Activated T-helper 17 cell treated with anti-CD3 and anti-CD28 coated beads, Interleukin-2, amount 50 U/mL, for 72 hours (primary cell): ENCODE measurements around the gene CALHM3. TPM values are rescaled to one million over a fixed set of nuclear protein-coding genes. Genes with fewer than 3 reads are reported as not detected.
"Not testable (repeated sequence)": the region's sequence is repeated elsewhere in the genome, so short reads cannot be mapped to it uniquely, and the experiment has no call there.

Source experiments
- ATAC-seq: fragments of 150-1000 bp; cut with Tn5 transposase; replicated peaks from 2 replicates; pipeline ENCODE4 v1.10.0; 2021; ENCODE audit warnings: mild to moderate bottlenecking, moderate library complexity
- H3K27ac Mint-ChIP-seq: one replicate; pipeline ENCODE4 v1.8.0; 2022; ENCODE audit warnings: mixed read lengths
- H3K27me3 Mint-ChIP-seq: one replicate; pipeline ENCODE4 v1.8.0; 2022; ENCODE audit warnings: mixed read lengths
- H3K36me3 Mint-ChIP-seq: one replicate; pipeline ENCODE4 v1.8.0; 2022; ENCODE audit warnings: low read depth, mild to moderate bottlenecking, mixed read lengths
- H3K4me1 Mint-ChIP-seq: one replicate; pipeline ENCODE4 v1.8.0; 2022; ENCODE audit warnings: mixed read lengths
- H3K4me3 Mint-ChIP-seq: one replicate; pipeline ENCODE4 v1.8.0; 2022; ENCODE audit warnings: mild to moderate bottlenecking, mixed read lengths
- H3K9me3 Mint-ChIP-seq: one replicate; pipeline ENCODE4 v1.8.0; 2022; ENCODE audit warnings: mixed read lengths
- total RNA-seq, 2 donors: library from RNA; stranded (reverse); gene quantifications; one replicate each; pipeline ENCODE4 v1.2.3, GENCODE V29; 2022

Gene CALHM3
- total RNA-seq = not detected

GRCh38 chr10:103479135-103479534 is at the start of gene CALHM3:
Gene CALHM3, minus strand, starts transcription at chr10:103479240. Its CDS starts 208 bp downstream, at chr10:103479032.
- Mint-ChIP-seq H3K9me3 (no peaks in the 10 kb centered on the region), H3K4me1 (peaks cover 6% of the 10 kb centered on the region), H3K4me3 (no peak within 1 kb of the TSS), H3K27ac (no peak within 1 kb of the TSS), H3K36me3 (no peaks in the 10 kb centered on the region), H3K27me3 (no peaks in the 10 kb centered on the region)
- no peak for ATAC-seq

DNA sequence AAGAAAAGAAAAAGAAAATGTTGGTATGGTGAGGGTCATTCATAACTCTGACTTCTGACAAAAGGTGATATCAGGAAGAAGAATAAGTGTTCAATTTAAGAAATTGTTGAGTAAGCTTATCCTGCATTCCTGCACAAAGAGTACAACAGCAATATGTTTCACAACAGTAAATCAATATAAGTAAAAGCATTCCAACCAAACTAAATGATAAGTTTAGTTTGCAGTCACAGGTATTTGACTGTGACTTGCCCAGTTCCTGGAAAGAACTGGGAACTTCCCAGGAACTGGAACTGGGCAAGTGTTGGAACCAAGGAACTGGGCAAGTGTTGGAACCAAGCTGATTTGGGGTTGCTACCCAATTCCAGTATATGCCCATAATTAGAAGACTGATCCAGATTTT is 49.5 kb upstream of the CALHM3 start:
- Mint-ChIP-seq H3K36me3 (no peaks in the 10 kb centered on the region), H3K27me3 (peaks cover 21% of the 10 kb centered on the region), H3K27ac (no peak overlapping the region), H3K4me3 (no peak overlapping the region), H3K9me3 (peaks cover 3% of the 10 kb centered on the region), H3K4me1 (no peaks in the 10 kb centered on the region)
- ATAC-seq = no peak

GRCh38 chr10:103527476-103527875 is 48.4 kb upstream of the CALHM3 start:
- H3K36me3 Mint-ChIP-seq, H3K27ac Mint-ChIP-seq, H3K9me3 Mint-ChIP-seq, ATAC-seq, H3K4me3 Mint-ChIP-seq, H3K4me1 Mint-ChIP-seq: not testable (repeated sequence)
- peaks cover 23% of the 10 kb centered on the region for H3K27me3 Mint-ChIP-seq

DNA sequence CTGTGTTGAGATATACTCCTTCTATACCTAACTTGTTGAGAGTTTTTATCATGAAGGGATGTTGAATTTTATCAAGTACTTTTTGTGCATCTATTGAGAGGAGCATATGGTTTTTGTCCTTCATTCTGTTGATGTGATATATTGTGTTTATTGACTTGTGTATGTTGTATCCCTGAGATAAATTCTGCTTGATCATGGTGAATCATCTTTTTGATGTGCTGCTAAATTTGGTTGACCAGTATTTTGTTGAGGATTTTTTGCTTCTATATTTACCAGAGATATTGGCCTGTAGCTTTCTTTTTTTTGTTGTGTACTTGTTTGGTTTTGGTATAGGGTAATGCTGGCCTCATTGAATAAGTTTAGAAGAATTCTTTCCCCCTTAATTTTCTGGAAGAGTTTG is 46.9 kb upstream of the CALHM3 start:
- Mint-ChIP-seq H3K36me3 (no peaks in the 10 kb centered on the region), H3K4me1 (peaks cover 5% of the 10 kb centered on the region), H3K9me3 (no peaks in the 10 kb centered on the region), H3K27me3 (peaks cover 29% of the 10 kb centered on the region), H3K27ac (no peak overlapping the region), H3K4me3 (no peak overlapping the region)
- no peak for ATAC-seq

DNA sequence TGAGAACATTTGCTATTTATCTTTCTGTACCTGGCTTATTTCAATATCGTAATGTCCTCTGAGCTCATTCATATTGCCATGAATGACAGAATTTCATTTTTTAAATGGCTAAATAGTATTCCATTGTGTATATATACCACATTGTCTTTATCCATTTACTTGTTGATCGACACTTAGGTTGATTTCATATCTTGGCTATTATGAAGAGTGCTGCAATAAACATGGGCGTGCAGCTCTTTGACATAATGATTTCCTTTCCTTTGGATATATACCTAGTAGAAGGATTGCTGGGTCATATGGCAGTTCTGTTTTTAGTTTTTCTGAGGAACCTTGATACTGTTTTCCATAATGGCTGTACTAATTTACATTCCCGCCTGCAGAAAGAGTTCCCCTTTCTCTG is 44.6 kb upstream of the CALHM3 start:
- H3K36me3 Mint-ChIP-seq = no peaks in the 10 kb centered on the region
- H3K4me3 Mint-ChIP-seq = no peak overlapping the region
- no peaks in the 10 kb centered on the region for H3K9me3 Mint-ChIP-seq
- H3K4me1 Mint-ChIP-seq = peaks cover 5% of the 10 kb centered on the region
- no peak for ATAC-seq
- peaks cover 29% of the 10 kb centered on the region for H3K27me3 Mint-ChIP-seq
- no peak overlapping the region for H3K27ac Mint-ChIP-seq

- H3K36me3 Mint-ChIP-seq, H3K27ac Mint-ChIP-seq, H3K4me3 Mint-ChIP-seq, ATAC-seq, H3K9me3 Mint-ChIP-seq: not testable (repeated sequence)
- H3K4me1 Mint-ChIP-seq = peaks cover 14% of the 10 kb centered on the region
- H3K27me3 Mint-ChIP-seq = peaks cover 29% of the 10 kb centered on the region
Measured at GRCh38 chr10:103522006-103522405, 43.0 kb upstream of the CALHM3 start.

GRCh38 chr10:103519798-103520197 is 40.8 kb upstream of the CALHM3 start:
- Mint-ChIP-seq H3K4me3 (no peak overlapping the region), H3K4me1 (peaks cover 23% of the 10 kb centered on the region), H3K27ac (no peak overlapping the region), H3K27me3 (peaks cover 20% of the 10 kb centered on the region), H3K36me3 (no peaks in the 10 kb centered on the region), H3K9me3 (no peaks in the 10 kb centered on the region)
- no peak for ATAC-seq

GRCh38 chr10:103517234-103518085 is 38.4 kb upstream of the CALHM3 start:
- Mint-ChIP-seq H3K36me3 (no peaks in the 10 kb centered on the region), H3K9me3 (no peaks in the 10 kb centered on the region), H3K27me3 (peaks cover 8% of the 10 kb centered on the region), H3K4me3 (no peak overlapping the region), H3K27ac (peak overlapping the region; percentile 71), H3K4me1 (peaks cover 23% of the 10 kb centered on the region)
- ATAC-seq = peak; percentile 27

DNA sequence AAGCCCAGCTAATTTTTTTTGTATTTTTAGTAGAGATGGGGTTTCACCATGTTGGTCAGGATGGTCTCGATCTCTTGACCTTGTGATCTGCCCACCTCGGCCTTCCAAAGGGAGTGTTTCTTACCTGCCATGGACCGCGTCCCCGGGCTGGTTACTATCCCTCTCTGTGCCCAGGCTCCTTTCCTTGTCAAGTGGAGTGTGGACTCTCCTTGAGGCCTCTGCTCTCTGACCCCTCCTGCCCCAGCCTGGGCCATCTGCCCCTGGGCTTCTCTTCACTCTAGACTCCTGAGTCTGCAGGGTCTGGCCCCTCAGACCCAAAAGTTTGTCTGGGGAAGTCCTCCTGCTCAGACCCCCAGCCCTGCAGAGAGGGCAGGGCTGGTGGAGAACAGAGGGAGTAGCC is 35.2 kb upstream of the CALHM3 start:
- H3K27ac Mint-ChIP-seq = no peak overlapping the region
- H3K27me3 Mint-ChIP-seq = peaks cover 4% of the 10 kb centered on the region
- no peaks in the 10 kb centered on the region for H3K36me3 Mint-ChIP-seq
- H3K4me1 Mint-ChIP-seq = peaks cover 18% of the 10 kb centered on the region
- ATAC-seq = no peak
- no peaks in the 10 kb centered on the region for H3K9me3 Mint-ChIP-seq
- no peak overlapping the region for H3K4me3 Mint-ChIP-seq

GRCh38 chr10:103513380-103514060 is 34.5 kb upstream of the CALHM3 start:
- Mint-ChIP-seq H3K27ac (no peak overlapping the region), H3K36me3 (no peaks in the 10 kb centered on the region), H3K4me1 (peaks cover 18% of the 10 kb centered on the region), H3K9me3 (no peaks in the 10 kb centered on the region), H3K4me3 (no peak overlapping the region), H3K27me3 (peaks cover 4% of the 10 kb centered on the region)
- no peak for ATAC-seq

DNA sequence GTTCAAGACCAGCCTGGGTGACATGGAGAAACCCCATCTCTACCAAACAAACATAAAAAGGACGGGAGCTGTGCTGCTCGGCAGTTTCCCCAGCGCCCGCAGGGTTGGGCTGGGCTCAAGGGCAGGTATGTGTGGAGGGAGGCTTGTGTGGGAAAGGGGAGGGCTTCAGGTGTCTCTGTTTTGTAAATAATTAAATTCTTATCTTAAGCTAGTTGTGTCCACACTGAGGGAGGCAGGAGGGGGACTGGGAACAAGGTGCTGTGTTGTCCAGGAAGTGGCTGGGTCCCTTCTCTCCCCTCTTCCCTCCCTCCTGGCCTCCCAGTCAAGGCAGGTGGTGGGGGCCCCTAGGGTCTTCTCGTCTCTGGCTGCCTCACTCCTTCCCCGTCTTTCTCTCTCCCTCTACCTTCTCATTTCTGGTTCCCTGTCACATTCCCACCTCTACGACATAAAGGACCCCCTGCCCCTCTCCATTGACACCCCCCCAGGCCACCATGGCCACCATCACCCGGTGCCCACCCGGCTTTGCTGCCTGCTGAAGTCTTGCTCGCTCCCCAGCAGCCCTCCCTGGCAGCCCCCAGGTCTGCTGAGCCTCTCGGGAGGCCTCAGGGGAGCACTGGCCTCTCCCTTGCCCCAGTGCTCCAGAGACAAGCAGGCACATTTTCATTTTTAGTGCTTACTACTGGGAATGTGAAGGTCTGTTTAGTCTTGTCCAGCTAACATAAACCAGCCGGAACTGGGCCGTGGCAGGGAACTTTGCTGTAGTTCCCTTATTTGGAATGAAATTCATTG is 33.7 kb upstream of the CALHM3 start:
- H3K9me3 Mint-ChIP-seq = no peaks in the 10 kb centered on the region
- no peak for ATAC-seq
- H3K4me1 Mint-ChIP-seq = peaks cover 16% of the 10 kb centered on the region
- no peaks in the 10 kb centered on the region for H3K36me3 Mint-ChIP-seq
- no peak overlapping the region for H3K27ac Mint-ChIP-seq
- H3K4me3 Mint-ChIP-seq = no peak overlapping the region
- peaks cover 4% of the 10 kb centered on the region for H3K27me3 Mint-ChIP-seq

DNA sequence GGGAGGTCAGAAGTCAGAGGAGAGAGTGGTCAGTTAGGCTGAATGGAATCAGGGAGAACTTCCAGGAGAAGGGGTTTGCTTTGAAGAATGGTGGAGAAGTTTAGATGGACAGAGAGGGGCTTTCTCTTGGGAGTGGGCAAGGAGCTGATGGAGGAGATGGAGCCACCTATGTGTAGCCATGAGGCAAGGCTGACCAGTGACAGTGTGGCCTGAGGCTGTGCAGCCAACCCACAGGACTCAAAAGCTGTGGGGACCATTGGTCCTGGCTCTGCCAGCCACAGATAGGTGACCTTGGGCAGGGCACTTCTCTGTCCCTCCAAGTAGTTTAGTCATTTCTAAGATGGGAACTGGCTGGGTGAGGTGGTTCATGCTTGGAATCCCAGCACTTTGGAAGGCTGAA is 33.1 kb upstream of the CALHM3 start:
- Mint-ChIP-seq H3K9me3 (no peaks in the 10 kb centered on the region), H3K4me3 (no peak overlapping the region), H3K4me1 (peaks cover 10% of the 10 kb centered on the region), H3K27me3 (peaks cover 4% of the 10 kb centered on the region), H3K27ac (no peak overlapping the region), H3K36me3 (no peaks in the 10 kb centered on the region)
- no peak for ATAC-seq

- Mint-ChIP-seq H3K36me3 (no peaks in the 10 kb centered on the region), H3K27me3 (peaks cover 4% of the 10 kb centered on the region), H3K9me3 (no peaks in the 10 kb centered on the region), H3K4me3 (no peak overlapping the region), H3K4me1 (peaks cover 6% of the 10 kb centered on the region), H3K27ac (no peak overlapping the region)
- no peak for ATAC-seq
Measured at GRCh38 chr10:103510791-103511752, 32.0 kb upstream of the CALHM3 start.
